GM12874 (cell line): Measurements from ENCODE around the gene LYPD3.
A peak's percentile ranks its signal among the peaks of the same experiment; 100 is the strongest.

ENCODE experiments used
- TF ChIP-seq, protein P1 (sequence below): IDR thresholded peaks from 2 replicates; pipeline ENCODE4 v1.5.1; 2011; ENCODE audit warnings: low read depth, mild to moderate bottlenecking, control low read depth, low read length, moderate library complexity; ENCODE audit not compliant: insufficient read depth

Gene LYPD3

DNA sequence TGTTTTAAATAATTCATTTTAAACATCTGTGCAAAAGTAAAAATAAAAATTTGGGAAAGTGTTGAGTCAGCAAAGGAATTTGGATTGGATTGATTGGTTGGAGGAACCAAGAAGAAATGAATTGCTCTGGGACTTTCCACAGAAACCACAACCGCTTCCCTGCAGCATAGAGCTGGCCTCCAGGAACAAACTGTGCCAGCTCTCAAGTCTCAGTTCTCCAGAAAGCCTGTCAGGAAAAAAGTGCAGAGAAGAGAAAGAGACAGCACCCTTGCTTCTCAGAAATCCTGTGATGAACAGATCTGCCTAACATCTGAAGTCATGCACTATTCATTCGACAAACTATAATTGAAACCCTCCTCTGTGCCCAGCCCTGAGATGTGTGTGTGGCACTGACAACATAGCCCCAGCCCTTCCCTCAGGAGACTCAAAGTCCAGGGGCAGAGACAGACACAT, 14.8 kb downstream of the LYPD3 start:
- TF ChIP-seq, protein P1, sequence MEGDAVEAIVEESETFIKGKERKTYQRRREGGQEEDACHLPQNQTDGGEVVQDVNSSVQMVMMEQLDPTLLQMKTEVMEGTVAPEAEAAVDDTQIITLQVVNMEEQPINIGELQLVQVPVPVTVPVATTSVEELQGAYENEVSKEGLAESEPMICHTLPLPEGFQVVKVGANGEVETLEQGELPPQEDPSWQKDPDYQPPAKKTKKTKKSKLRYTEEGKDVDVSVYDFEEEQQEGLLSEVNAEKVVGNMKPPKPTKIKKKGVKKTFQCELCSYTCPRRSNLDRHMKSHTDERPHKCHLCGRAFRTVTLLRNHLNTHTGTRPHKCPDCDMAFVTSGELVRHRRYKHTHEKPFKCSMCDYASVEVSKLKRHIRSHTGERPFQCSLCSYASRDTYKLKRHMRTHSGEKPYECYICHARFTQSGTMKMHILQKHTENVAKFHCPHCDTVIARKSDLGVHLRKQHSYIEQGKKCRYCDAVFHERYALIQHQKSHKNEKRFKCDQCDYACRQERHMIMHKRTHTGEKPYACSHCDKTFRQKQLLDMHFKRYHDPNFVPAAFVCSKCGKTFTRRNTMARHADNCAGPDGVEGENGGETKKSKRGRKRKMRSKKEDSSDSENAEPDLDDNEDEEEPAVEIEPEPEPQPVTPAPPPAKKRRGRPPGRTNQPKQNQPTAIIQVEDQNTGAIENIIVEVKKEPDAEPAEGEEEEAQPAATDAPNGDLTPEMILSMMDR: no peak

DNA sequence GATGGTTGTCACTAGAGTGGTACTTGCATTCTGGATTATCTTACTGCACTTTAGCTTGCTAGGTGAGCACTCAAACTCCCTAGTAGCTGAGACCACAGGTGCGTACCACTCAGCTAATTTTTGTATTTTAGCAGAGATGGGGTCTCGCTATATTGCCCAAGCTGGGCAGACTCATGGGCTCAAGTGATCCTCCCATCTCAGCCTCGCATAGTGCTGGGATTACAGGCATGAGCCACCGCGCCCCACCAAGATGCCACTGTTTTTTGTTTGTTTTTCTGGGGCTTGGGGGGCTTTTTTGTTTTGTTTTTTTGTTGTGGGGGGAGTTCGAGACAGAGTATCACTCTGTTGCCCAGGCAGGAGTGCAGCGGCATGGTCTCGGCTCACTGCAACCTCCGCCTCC, 17.8 kb downstream of the LYPD3 start:
- TF ChIP-seq, protein P1: no peak

DNA sequence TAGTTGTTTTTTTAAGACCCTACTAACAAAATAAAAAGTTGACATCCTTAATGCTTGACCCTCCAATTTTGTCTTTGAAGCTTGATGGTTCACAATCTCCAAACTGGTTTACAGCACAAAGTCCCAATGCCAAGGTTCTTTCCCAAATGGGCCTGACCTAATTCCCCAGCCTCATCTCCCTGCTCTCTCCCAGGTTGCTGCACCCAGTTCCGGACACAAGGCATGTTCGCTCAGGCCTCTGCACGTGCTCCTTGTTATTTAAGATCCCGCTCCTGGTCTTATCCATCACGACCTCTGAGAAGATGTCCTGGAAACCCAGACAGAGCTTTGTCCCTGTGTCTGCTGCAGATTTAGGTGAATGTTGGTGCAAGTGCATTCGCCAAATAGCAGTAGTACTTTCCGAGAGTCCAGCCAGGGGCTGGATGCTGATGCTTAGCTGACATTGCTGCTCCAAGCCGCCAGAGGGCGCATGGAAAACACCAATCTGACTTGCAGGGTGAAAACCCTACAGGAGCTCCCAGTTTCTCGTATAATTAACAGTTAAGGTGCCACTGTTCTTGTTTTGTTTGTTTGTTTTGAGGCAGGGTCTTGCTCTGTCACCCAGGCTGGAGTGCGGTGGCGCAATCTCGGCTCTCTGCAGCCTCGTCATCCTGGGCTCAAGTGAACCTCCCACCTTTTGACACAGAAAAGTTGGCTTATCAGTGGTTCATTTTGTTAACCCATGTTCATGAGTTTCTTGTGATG, 18.5 kb downstream of the LYPD3 start:
- TF ChIP-seq, protein P1: peak; percentile 90

DNA sequence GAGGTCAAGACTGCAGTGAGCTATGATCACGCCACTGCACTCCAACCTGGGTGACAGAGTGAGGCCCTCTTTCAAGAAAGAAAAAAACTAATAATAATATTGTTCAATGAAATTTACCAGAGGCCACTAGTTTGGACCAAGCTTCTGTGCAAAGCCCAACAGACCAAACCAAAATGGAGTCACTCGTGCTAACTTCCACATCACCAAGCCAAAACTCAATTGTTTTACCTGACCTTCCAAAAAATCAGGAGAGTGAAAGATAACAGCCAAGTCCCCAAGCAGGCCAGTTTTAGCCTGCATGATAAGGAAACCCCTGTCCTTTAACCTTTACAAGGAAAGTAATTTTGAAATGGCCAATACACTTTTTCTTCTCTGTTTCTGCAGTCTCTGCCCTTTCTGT, 20.0 kb downstream of the LYPD3 start:
- TF ChIP-seq, protein P1: no peak

DNA sequence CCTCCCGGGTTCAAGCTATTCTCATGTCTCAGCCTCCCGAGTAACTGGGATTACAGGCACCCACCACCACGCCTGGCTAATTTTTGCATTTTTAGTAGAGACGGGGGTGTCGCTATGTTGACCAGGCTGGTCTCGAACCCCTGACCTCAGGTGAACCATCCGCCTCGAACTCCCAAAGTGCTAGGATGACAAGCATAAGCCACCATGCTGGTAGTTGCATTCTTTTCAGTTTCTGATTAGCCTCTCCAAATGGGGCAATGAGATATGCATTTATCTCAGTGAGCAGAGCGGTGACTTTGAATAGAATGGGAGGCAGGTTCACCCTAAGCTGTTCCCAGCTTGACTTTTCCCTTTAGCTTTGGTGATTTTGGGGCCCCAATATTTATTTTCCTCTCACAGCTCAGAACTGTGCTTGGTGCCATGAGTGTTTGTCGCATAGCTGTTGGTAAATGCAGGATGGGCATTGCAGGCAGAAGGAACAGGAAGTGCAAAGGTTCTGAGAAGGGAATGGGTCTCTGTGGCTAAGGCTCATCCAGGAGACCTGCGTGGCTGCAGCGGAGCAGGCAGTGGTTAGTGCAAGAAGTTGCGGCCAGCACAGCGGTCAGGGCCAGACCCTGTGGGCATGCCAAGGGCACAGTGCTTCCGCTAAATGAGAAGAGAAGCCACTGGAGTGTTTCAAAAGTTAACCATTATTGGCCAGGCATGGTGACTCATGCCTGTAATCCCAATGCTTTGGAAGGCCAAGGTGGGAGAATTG, 20.7 kb downstream of the LYPD3 start:
- TF ChIP-seq, protein P1: no peak

DNA sequence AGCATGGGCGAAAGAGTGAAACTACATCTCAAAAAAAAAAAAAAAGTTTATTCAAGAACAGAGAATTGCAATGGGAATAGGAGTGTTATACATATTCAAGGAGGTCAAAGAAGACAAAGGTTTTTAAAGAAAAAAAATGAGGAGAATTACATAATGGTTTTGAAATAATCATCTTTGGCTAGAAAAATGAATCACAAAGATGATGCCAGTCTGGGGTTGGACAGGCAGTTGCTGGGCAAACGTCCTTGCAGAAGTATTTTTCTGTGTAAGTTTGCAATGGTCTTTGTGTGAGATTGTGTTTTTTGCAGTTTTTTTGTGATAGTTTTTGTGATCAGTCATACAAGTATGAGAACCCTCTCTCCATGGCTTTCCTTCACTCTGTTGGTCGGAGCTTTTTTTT, 23.7 kb downstream of the LYPD3 start:
- TF ChIP-seq, protein P1: no peak

DNA sequence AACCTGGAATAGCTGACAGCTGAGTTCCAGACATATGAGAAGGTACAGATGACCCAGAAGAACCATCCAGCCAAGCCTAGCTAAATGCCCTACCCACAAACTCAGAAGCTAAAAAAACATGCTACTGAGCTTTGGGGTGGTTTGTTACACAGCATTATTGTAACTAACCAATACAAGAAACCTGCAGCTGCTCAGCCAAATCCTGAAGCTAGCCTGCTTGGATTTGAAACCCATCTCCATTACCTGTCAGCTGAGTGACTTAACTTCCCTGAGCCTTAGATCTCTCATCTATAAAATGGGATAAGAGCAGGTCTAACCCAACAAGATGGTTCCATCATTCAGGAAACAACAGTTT, 25.7 kb downstream of the LYPD3 start:
- TF ChIP-seq, protein P1: no peak
